Measurements from ENCODE around the gene ANKRD49. TPM values are rescaled to one million over a fixed set of nuclear protein-coding genes. Genes with fewer than 3 reads are reported as not detected.

The ANKRD49 gene
- total RNA-seq, 1 donor from 2014 or later = 16.6 TPM

GRCh38 chr11:94518300-94518699 lies 24.5 kb downstream of the ANKRD49 start:
- TF ChIP-seq CTCF (IDR thresholded peaks at IDR 0.05) = no peak
- intact Hi-C loops (cut with DNase I) = no loop called here
- no peaks in the 10 kb centered on the region for H3K36me3 ChIP-seq

GRCh38 chr11:94519478-94520084 lies 25.8 kb downstream of the ANKRD49 start:
- no peaks in the 10 kb centered on the region for H3K4me1 ChIP-seq
- DNase-seq = no peak
- H3K9me3 ChIP-seq = no peaks in the 10 kb centered on the region
- ATAC-seq = peak; percentile 61
- H3K4me3 ChIP-seq = no peak overlapping the region
- intact Hi-C loops (cut with DNase I) = no loop called here
- no peaks in the 10 kb centered on the region for H3K36me3 ChIP-seq
- TF ChIP-seq CTCF (IDR thresholded peaks at IDR 0.05) = peak; percentile 74
- no peak overlapping the region for H3K27ac ChIP-seq
- no peaks in the 10 kb centered on the region for H3K27me3 ChIP-seq

More at GRCh38 chr11:94518300-94518699, 24.5 kb downstream of the ANKRD49 start:
- Histone ChIP-seq H3K4me1 (no peaks in the 10 kb centered on the region), H3K4me3 (no peak overlapping the region), H3K27me3 (no peaks in the 10 kb centered on the region), H3K9me3 (no peaks in the 10 kb centered on the region), H3K27ac (no peak overlapping the region)
- ATAC-seq = no peak
- DNase-seq = no peak

GRCh38 chr11:94521684-94522083 lies 27.9 kb downstream of the ANKRD49 start:
- intact Hi-C loops (cut with DNase I) = no loop called here
- peak; percentile 34 for TF ChIP-seq CTCF (IDR thresholded peaks at IDR 0.05)
- H3K4me1 ChIP-seq = no peaks in the 10 kb centered on the region
- DNase-seq (no peak), ATAC-seq (peak; percentile 57)
- no peaks in the 10 kb centered on the region for H3K27me3 ChIP-seq
- H3K9me3 ChIP-seq = no peaks in the 10 kb centered on the region
- H3K4me3 ChIP-seq = no peak overlapping the region
- H3K36me3 ChIP-seq = no peaks in the 10 kb centered on the region
- H3K27ac ChIP-seq = no peak overlapping the region

- Histone ChIP-seq H3K4me3 (no peak overlapping the region), H3K27ac (no peak overlapping the region), H3K27me3 (no peaks in the 10 kb centered on the region), H3K36me3 (no peaks in the 10 kb centered on the region), H3K4me1 (no peaks in the 10 kb centered on the region), H3K9me3 (no peaks in the 10 kb centered on the region)
- ATAC-seq (no peak), DNase-seq (no peak)
- no peak for TF ChIP-seq CTCF (IDR thresholded peaks at IDR 0.05)
- intact Hi-C loops (cut with DNase I) = no loop called here
These were observed 30.6 kb downstream of the ANKRD49 start for GRCh38 chr11:94524341-94524740.

GRCh38 chr11:94525546-94526324 lies 32.0 kb downstream of the ANKRD49 start:
- Histone ChIP-seq H3K27ac (no peak overlapping the region), H3K4me1 (no peaks in the 10 kb centered on the region), H3K27me3 (no peaks in the 10 kb centered on the region), H3K36me3 (no peaks in the 10 kb centered on the region), H3K9me3 (no peaks in the 10 kb centered on the region), H3K4me3 (no peak overlapping the region)
- intact Hi-C loops (cut with DNase I) = no loop called here
- no peak for TF ChIP-seq CTCF (IDR thresholded peaks at IDR 0.05)
- DNase-seq (peak; percentile 82), ATAC-seq (peak; percentile 50)
